Skin epidermis (tissue), 12 donors: ENCODE results near the gene PSMD13.
"Not testable (repeated sequence)": the region's sequence is repeated elsewhere in the genome, so short reads cannot be mapped to it uniquely, and the experiment has no call there.

Experiments used
- H3K27ac ChIP-seq, 21 experiments: fragments of 200-600 bp; sonication (generic) in 11 of 21; one replicate each; pipeline ENCODE4 v1.5.0; 2020; ENCODE audit warnings: mild to moderate bottlenecking in 3 of 21, inconsistent platforms in 2 of 21, moderate library complexity in 2 of 21
- H3K4me3 ChIP-seq, 7 experiments: fragments of 200-600 bp; sonication (generic) in 2 of 7; one replicate each; pipeline ENCODE4 v1.5.0; 2020; ENCODE audit warnings: inconsistent platforms in 2 of 7, mild to moderate bottlenecking in 2 of 7, moderate library complexity in 1 of 7

The PSMD13 gene

GRCh38 chr11:214083-214482, 22.7 kb upstream of the PSMD13 start:
- Histone ChIP-seq H3K27ac (peak overlapping the region in 1 of 21 experiments; percentile 7), H3K4me3 (no peak overlapping the region)

GRCh38 chr11:215581-216037, 21.2 kb upstream of the PSMD13 start:
- peak overlapping the region in 2 of 21 experiments; percentile 18 to 37 for H3K27ac ChIP-seq
- no peak overlapping the region for H3K4me3 ChIP-seq

GRCh38 chr11:216081-216974, 20.4 kb upstream of the PSMD13 start:
- Histone ChIP-seq H3K4me3 (no peak overlapping the region), H3K27ac (peak overlapping the region in 1 of 21 experiments; percentile 37)

GRCh38 chr11:217704-218103, 19.1 kb upstream of the PSMD13 start:
- H3K4me3 ChIP-seq, result no peak overlapping the region

GRCh38 chr11:218815-219593, 17.8 kb upstream of the PSMD13 start:
- Histone ChIP-seq H3K4me3 (no peak overlapping the region), H3K27ac (no peak overlapping the region)

More at GRCh38 chr11:217704-218103, 19.1 kb upstream of the PSMD13 start:
- no peak overlapping the region for H3K27ac ChIP-seq

- H3K4me3 ChIP-seq, H3K27ac ChIP-seq: not testable (repeated sequence)
Observed at GRCh38 chr11:220641-221215, 16.0 kb upstream of the PSMD13 start.

DNA sequence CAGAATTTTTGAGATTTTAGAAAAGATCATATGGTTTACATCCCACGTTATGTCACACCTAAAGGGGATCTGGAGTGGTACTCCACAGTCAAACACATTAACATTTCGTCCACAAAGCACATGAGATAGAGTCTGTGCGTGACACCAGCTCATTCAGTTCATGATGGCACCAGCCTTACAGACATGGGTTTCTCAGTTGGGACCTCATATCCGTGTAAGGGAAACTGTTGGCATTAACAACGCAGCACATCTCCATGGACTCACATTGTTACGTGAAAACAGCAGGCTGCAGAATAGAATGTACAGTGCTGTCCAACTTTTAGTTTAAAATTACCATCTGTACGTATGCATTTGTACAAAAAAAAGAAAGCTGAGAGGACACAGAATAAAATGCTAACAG, 15.2 kb upstream of the PSMD13 start:
- Histone ChIP-seq H3K27ac (no peak overlapping the region), H3K4me3 (no peak overlapping the region)

GRCh38 chr11:221998-222789, 14.6 kb upstream of the PSMD13 start:
- Histone ChIP-seq H3K27ac (no peak overlapping the region), H3K4me3 (no peak overlapping the region)

DNA sequence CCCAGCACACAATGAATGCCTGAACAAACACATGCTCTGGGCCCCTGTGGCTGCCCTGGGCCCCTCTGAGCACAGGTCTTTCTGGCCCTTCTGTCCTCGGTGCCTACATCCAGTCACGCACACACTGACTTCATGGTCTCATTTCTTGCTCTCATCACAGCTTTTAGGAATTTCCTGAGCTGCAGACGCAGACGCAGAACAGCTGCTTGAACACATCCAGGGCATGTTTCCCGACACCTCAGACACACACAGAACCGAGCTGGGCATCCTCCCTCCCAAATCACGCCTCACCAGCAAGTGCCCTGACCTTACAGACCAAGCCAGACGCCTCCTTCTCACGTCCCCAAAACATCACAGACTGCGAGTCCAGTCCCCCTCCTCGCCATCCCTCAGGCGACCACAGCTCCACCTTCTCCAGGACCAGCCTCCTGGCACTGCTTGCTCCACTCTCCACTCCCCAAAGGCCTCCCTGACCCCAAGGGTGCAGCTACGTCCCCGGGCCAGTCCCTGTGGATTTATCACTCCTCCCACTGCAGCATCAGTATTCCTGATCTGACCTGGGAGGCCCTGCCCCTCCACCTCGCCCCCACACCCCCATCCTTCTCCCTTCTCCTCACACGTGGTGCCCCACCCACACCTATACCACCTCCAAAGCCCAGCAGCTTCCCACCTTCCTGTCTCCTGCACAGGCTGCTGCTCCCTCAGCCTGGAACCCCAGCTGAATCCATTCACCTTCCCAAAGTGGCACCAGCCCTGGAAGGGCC, 13.6 kb upstream of the PSMD13 start:
- H3K27ac ChIP-seq, result no peak overlapping the region

GRCh38 chr11:223884-224283, 12.9 kb upstream of the PSMD13 start:
- Histone ChIP-seq H3K27ac (no peak overlapping the region), H3K4me3 (no peak overlapping the region)

More for the DNA sequence above, 13.6 kb upstream of the PSMD13 start:
- H3K4me3 ChIP-seq, result no peak overlapping the region

- no peak overlapping the region for H3K4me3 ChIP-seq
- H3K27ac ChIP-seq, result no peak overlapping the region
Observed at GRCh38 chr11:224424-224823, 12.4 kb upstream of the PSMD13 start.

DNA sequence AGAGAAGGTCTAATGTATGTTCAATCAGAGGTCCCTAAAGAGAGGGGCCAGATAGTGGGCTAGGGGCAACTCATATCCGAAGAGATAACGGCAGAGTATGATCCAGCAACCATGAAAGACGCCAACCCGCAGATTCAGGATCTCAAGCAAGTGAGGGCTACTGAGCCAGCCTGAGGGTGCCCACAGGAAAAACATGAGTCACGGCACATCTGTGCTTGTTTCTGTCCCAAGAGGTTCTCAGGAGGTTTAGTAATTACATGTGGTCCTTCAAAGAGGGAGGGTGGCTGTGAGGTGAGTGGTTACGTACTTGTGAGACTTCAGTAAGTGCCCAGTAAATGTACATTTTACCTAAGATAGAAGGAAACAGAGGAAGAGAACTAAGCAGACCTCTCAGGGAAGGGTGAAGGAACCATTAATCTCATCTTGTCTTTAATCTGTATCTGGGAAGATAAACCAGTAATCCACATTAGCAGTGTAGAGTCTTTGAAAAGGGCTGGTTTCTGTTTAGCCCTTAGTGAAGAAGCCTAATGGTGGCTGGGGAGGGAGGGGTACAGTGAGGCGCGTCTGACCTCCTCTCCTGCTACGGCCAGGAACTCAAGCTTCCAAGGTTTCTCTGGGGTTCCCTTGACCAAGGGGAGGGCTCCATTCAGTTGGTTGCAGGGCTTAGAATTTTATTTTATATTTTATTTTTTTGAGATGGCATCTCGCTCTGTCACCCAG, 10.9 kb upstream of the PSMD13 start:
- no peak overlapping the region for H3K4me3 ChIP-seq
- peak overlapping the region in 1 of 21 experiments; percentile 14 for H3K27ac ChIP-seq

GRCh38 chr11:227824-228379, 8.9 kb upstream of the PSMD13 start:
- no peak overlapping the region for H3K4me3 ChIP-seq
- no peak overlapping the region for H3K27ac ChIP-seq

- H3K4me3 ChIP-seq, result no peak overlapping the region
Observed at GRCh38 chr11:230431-230830, 6.3 kb upstream of the PSMD13 start.

GRCh38 chr11:232783-233565, 3.8 kb upstream of the PSMD13 start:
- Histone ChIP-seq H3K4me3 (no peak overlapping the region), H3K27ac (no peak overlapping the region)

More at GRCh38 chr11:230431-230830, 6.3 kb upstream of the PSMD13 start:
- no peak overlapping the region for H3K27ac ChIP-seq

- Histone ChIP-seq H3K4me3 (peak overlapping the region in 6 of 7 experiments; percentile 80 to 100 (median 90)), H3K27ac (peak overlapping the region in 10 of 21 experiments; percentile 90 to 96 (median 94))
Observed at GRCh38 chr11:235180-235579, 1.6 kb upstream of the PSMD13 start.

DNA sequence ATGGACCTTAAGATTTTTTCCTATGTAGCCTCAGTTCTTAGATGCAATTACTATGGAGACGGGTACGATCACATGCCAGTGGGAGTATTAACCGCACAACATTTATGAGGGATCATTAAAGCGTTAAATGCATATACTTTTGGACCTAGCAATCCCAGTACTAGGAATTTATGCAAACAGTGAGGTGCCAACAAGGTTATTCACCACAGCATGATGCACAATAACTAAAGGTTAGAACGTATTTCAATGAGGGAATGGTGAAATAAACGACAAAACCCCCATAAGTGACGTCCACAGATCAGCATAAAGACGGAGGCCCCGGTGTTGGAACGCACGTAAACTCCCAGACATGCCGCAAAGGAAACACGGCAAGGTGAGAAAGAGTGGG, 1.2 kb upstream of the PSMD13 start:
- Histone ChIP-seq H3K27ac (peak overlapping the region; percentile 28 to 97 (median 93)), H3K4me3 (peak overlapping the region; percentile 80 to 100 (median 85))
